HG03025 (cell line): ENCODE data around the gene SPACA9.

Source experiments
- ATAC-seq: cut with Tn5 transposase; IDR thresholded peaks from one replicate; pipeline ENCODE4 v1.9.1; 2021; ENCODE audit warnings: mild to moderate bottlenecking, moderate library complexity; ENCODE audit not compliant: unreplicated experiment, low FRiP score

Gene SPACA9

DNA sequence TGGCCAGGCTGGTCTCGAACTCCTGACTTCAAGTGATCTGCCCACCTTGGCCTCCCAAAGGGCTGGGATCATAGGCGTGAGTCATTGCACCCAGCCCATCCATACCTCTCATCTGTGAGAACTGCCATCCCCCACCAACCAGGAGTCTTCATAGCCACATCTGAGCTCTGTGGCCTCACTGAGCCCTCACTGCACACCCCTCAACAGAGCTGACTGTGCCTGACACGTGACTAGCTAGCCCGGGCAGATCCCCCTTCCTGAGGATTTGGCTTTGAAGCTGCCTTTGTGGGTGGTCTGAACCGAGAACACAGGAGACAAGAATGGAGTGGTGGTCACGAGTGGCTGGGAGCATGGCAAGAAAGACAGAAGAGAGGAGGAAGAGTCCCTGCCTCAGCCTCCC, 16.2 kb upstream of the SPACA9 start:
- no peak for ATAC-seq

DNA sequence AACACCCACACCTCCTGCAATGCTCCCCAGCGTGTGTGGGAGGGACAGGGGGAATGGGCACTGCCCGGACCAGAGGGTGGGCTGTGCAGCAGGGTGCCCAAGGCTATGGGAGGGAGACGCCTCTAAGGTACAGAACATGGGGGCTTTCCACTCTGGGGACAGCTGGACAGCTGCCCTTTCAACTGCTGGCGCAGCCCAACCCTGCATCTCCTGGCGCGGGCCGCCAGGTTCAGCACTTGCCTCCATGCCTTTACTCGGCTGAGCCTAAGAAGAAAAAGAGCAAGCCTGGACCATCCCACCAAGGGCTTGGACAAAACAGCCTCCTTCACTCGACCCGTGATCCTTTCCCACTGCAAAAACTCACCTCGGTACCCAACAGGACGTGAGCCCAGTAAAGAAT, 15.6 kb upstream of the SPACA9 start:
- no peak for ATAC-seq

DNA sequence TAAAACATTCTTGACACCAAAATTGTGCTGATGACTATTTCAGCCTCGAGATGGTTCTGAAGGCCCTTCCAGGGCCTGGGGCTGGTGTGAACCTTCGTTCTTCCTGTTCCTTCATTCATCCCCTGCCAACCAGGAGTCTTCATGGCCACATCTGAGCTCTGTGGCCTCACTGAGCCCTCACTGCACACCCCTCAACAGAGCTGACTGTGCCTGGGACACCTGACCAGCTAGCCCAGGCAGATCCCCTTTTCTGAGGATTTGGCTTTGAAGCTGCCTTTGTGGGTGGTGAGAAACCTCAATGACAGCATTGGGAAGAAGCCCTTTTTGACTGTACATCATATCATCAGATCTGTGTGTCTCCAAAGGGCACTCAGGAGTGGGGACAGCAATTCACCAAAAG, 14.4 kb upstream of the SPACA9 start:
- no peak for ATAC-seq

DNA sequence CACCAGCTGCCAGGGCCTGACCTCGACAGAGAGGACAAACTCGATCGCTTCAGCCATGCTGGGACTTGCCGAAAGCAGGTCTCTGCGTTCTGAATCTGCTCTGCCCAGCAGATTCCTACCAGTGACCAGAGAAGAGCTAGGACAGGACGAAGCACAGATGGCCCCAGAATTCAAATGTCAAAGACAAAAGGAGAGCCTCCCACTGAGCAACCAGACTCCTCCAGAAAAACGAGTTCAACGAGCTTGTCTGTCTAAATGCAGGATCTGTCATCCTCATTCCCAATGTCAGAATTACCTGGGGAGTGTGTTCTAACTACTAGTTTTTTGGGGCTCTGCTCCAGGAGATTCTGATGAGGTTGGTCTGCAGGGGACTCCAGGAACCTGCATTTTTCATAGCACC, 14.0 kb upstream of the SPACA9 start:
- no peak for ATAC-seq

DNA sequence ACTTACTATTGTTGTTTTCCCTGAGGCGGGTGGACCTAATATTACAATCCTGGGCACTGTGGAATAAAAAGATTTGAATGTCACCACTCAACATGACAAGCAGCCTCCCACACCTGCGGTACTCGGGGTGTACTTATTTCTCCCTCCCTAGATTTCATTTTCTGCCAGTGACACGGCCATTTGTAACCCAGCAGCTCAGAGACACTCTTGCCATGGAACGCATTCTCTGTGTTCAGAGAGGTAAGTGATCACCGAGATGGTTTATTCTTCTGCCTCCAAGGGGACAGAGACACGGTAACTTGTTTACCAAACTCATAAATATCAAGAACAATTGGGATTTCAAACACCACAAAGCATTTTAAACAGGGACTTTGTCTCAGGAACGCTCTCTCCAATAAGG, 11.8 kb upstream of the SPACA9 start:
- no peak for ATAC-seq

DNA sequence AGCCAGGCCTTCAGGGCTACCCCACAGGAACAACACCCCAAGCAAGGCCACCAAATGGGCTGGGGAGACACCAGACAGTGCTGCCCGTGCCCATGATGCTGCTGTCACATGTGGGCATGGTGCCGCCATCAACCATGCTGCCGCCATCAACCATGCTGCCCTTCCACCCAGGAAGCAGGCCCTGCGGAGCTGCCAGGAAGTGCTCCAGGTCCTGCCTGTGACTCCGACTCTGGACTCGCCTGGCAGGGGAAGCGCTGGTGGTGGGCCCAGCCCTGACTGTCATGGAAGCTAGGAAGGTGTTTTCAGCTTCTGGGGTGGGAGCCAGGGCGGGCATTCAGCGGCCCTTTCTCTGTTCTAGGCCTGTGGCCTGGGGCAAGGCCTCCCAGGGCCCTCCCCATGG, 9.4 kb upstream of the SPACA9 start:
- ATAC-seq: no peak

DNA sequence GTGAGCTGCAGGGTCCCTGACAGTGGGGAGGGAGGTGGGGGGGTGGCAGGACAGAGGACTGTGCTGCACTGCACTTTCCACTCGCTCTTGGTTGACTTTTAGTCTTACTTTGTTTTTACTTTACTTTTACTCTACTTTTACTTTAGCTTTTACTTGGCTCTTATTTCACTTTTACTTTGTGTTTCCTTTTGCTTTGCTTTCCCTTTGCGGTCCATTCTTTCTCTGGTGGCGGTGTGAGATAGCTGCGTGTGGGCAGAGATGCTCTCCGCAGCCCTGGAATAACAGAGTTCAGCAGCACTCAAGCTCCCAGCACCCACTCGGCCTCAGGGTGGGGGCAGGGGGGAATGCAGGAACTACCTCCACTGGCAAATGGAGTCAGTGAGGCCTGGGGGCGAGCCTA, 5.3 kb upstream of the SPACA9 start:
- ATAC-seq: no peak

DNA sequence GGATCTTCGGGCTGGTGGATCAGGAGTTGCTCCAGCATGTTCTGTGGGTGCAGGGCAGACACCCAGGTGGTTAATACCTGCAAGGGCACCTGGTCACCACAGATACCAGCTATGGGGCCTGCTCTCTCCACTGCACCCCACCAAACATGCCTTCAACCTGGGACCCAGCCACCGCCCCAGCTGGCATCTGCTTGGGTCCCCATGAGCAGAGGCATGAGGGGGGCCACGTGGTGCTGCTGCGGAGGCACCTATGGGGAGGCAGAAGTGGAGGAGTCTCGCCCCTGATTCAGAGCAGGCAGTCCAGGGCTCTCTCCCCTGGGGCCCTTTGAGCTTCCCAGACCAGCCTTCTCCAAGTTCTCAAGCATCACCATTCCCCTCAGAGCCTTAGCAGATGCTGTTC, 3.5 kb upstream of the SPACA9 start:
- no peak for ATAC-seq

DNA sequence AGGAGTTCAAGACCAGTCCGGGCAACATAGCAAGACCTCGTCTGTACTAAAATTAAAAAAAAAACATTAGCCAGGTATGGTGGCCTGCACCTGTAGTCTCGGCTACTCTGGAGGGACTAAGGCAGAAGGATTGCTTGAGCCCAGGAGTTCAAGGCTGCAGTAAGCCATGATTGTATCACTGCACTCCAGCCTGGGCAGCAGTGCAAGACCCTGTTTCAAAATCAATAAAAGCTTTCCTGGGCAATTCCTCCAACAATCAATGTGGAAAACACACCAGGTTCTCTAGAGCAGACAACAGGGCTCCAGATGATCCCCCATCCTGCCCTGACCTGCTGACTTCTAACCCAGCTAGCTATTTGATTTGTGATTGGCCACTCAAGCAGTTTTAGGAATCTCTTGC, 1.8 kb upstream of the SPACA9 start:
- no peak for ATAC-seq

DNA sequence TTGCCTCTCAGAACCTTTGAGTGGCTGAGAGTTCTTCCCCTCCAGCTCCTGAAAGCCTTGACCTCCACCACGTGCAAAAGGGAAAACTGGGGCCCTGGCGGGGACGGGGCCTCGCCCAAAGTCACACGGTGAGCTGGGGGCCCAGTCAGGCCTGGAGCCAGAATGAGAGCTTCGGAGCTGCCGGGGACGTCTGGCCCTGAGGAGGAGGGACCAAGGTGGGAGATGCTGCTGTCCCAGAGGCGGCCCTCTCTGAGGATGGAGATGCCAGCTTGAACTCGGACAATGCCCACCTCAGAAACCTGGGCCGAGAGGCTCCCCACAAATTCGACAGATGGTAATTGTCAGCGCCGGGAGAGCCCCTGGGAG, 1.3 kb upstream of the SPACA9 start:
- no peak for ATAC-seq

DNA sequence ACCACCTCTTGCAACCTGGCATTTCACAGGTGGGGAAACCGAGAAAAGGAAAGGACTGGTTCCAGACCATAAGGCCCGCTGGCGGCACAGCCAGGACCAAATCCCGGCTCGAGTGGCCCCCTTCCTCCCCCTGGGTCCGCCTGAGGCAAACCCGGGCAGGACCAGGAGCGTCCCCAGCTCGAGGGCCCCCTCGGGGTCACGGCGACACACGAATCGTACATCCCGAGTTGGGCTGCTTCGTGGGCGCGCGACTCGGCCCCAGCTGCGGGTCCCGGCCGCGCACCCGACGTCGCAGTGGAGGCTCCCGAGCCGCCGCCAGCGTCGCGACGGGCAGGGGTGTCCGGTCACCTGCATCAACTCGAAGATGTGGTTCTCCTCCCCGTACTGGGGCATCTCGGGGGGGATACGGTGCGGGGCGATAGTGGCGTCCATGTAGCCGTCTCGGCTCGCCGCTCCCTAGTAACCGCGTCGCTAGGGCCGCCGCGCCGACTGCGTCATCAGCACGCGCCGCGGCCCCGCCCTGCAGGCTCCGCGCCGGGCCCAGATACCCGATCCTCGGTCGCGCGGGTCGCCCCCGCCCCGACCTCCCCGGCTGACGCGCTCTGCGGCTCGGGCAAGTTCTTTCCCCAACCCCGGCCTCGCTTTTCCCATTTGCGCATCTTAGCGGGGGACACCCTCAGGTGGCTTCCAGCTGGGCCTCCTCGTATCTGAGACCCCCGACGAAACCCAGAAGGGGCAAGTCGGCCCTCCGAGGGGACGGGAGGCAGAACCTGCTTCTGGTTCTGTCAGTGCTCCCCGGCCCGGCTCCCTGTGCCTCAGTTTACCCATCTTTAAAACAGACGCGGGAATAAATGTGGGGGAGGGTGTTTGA, 639 bp upstream of the SPACA9 start, which contains the start of gene AK8:
Gene AK8 (minus strand): TSS at position 461 of the 871 bp plus-strand sequence. CDS start 29 bp downstream, at position 432.
- no peak for ATAC-seq

DNA sequence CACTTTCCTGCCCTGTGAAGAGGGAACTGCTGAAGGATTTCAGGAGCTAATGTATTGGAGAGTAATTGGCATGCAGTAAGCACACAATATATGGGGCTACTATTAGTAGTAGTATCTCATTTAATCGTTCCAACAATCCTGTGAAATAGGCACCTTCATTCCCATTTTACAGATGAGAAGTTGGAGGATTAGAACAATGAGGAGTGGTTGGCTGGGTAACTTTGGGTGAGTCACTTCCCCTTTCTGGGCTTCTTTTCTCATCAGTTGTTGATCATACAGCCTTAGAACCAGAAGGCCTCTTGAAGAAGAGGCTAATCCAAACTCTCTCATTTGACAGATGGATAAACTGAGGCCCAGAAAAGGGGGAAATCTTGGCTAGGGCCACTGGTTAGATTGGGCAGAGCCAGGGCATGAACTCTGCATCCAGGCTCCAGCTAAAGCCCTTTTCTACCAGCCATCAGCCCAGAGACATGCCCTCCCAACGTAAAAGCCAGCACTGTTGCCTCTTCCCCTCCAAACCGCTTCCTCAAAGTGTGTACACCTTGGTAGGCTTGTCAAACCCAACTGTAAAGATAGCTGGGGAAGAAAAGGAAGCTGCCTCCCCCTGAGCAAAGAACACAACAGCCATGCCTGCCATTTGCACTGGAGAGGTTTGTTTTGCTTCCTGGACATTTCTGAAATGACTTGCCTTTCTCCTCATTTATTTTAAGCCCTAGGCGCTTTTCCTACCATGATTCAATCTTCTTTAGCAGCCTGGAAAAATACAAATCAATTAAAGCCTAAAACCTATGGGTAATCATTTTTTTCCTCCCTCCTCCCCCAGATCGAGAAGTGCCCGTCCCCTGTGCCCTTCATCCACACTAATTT, 992 bp downstream of the SPACA9 start:
- ATAC-seq: no peak

DNA sequence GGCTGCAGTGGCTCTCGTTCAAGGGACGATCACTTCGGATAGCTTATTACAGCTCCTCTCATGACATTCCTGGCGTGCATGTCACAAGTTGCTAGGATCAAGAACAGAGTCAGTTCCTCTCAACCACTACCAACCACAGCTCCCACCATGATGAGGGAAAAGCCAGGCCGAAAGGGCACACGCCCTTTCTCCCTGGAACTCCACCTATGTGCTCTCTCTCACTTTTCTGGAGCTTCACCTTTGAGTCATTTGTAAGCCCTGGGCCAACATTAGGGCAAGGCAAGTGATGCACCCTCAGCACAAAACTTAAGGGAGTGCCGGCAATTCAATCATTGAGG, 1.6 kb downstream of the SPACA9 start:
- ATAC-seq: no peak

DNA sequence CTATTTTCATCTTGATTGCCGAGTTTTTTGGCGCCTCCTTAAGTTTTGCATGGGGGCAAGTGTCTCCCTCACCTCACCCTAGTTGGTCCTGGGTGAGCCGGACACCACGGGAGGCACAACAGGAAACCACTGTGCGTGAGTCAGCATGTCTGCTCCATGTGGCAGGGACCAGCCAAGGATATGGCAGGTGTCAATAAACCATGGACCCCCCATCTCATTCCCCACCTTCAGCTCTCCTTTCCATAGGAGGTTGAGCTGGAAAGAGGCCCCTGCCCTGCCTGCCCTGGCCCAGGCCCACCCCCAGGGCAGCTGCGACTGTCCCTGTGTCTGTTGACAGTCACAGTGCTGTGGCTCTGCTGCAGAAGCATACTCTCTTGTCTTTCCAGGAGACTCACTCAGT, 3.1 kb downstream of the SPACA9 start:
- no peak for ATAC-seq

DNA sequence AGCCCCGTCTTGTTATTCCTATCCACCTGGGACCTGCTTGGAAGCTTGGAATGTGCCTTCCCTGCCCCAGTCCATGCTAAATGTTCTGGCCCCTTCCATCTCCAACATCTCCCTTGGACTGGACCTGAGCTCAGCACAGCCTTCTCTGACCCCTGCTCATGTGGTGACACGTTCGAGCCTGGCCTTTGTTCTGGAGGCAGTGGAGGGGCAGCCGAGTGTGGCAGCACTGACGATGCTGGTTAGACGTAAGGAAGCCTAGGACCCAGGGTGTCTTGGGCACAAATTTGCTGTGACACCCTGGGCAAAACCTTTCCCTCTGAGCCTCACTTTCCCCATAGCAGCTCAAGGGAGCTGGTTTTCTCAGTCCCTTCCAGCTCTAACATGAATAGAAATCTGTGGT, 3.9 kb downstream of the SPACA9 start:
- no peak for ATAC-seq

DNA sequence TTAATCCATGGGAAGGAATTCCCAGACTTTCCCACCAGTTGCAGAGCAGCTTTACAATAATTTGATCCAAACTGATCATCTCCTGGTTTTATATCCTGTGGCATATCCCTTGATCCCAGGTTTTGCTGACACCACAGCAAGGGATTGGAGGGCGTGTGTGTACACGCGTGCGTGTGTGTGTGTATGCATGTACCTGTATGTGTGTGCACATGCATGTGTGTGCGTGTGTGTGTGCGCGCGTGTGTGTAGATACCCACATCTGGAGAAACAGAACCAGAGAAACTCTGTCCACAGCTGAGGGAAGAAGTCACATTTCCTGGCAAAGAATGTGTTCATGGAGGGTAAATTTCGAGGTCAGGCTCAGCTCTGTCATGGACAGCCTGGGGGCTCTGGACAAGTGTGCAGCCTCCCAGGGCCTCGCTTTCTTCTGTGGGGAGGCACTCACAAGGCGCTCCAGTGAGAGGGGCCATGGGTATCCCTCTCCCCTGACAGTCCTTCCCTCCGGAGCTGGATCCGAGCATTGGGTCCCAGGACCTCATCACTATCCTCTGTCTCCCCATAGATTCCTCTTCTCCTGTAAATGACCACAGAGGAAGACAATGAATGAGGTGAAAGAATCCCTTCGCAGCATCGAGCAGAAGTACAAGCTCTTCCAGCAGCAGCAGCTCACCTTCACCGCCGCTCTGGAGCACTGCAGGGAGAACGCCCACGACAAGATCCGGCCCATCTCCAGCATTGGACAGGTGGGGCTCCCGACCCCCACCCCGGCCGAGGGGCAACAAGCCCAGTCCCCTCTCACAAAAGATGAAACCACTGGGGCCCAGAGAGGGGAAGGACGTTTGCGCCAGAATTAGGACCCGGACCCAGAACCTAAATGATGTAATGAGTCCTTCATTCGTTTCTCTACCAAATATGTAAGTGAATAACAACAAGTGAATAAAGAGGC, 4.9 kb downstream of the SPACA9 start:
- no peak for ATAC-seq

DNA sequence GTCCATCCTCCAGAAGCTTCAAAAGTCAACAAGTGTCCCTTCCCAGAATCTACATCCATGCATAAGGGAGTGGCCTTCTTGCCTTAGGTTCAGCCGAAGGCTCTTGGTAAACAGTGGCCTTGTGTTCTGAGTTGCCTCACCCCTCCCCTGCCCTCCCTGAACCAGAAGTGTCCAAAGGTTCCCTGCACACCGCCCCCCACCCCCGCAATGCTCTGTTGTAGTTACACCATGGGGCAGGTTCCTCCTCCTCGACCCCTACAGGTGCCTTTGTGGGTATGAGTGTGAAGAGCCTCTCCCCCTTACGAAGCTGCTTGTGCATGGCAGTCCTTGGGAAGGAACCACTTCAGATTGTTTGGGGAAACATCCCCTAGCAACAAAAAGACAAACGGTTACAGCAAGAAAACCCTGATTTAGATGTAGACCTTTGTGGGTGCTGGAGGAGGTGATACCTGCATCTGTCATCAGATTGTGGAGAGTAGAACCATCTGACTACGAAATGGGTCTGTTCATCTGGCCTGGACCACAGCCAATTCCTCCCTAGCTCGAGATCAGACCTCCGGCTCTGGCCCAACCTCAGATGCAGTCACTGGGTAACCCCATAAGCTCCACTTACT, 7.1 kb downstream of the SPACA9 start:
- ATAC-seq: no peak

DNA sequence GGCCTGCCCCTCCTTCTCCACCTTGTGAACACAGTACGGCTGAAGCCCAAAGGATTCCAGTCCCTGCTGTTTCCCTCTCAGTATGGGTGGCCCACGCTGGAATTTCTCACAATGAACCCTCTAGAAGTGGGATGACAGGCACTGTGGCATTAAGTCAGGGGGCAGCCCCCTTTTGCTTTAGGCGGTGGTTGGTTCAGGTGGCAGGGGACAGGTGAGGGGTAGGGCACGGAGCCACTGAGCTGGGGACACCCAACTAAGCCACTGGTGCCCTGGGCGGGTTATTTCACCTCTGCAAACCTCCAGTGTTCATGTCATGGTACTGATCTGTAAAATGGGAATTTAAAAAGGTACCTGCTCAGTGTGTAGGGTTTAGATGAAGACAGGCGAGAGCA, 7.6 kb downstream of the SPACA9 start:
- ATAC-seq: no peak

DNA sequence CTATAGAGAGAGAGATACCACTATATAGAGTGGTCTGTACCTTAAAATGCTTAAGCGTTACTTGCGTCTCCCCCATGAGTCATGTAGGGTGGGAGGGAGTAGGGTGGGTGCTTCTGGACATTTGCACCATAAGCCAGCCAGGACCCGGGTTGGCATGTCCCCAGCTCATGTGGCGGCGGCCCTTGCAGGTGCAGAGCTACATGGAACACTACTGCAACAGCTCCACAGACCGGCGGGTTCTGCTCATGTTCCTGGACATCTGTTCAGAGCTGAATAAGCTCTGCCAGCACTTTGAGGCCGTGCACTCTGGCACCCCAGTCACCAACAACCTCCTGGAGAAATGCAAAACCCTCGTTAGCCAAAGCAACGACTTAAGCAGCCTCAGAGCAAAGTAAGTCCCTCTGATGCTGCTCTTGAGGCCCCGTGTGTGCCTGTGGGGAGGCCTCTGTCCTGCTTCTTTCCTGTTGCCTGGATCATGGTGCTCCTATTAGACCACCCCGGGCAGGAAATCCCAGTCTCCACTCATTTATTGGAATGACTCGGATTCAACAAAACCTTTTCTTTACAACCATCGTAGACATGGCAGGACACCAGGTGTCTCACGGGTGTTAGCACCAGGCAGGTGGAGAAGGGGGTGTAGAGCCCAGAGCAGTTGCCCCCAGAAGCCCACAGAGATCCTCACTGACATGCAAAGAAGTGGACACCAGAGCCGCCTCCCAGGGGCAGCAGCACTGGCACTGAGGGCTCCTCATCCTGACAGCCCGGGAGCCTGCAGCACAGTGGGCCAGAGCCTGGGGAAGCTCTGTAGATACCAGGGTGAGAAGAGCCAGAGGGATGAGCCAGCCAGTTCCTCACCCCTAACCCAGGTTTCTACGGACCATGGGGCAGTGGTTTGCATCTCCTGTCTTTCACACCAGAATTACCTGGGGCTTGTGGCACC, 8.8 kb downstream of the SPACA9 start:
- ATAC-seq: no peak
